OCI-LY3 (cell line): ENCODE measurements around the gene SNTG2.

ENCODE experiments used
- H2AFZ ChIP-seq: fragments of 200-600, 300-600 bp; shearing (Covaris generic); 2 replicates; pipeline ENCODE4 v1.6.0; 2014; ENCODE audit warnings: antibody characterized with exemption, low read depth, low read length
- H3K27ac ChIP-seq: fragments of 200-600, 300-600 bp; sonication (generic); 2 replicates; pipeline ENCODE4 v1.5.1; 2014; ENCODE audit warnings: mild to moderate bottlenecking, low read length, moderate library complexity, mixed read lengths
- H3K27me3 ChIP-seq: fragments of 200-600, 300-600 bp; sonication (generic); 2 replicates; pipeline ENCODE4 v1.6.1; 2014; ENCODE audit warnings: low read depth, low read length, mixed read lengths
- H3K36me3 ChIP-seq: fragments of 200-600, 300-600 bp; sonication (generic); replicated peaks from 2 replicates; pipeline ENCODE3; 2014; ENCODE audit warnings: low read depth, low read length, mixed read lengths
- H3K4me1 ChIP-seq: fragments of 300-600, 200-600 bp; sonication (generic); 2 replicates; pipeline ENCODE4 v1.6.1; 2014; ENCODE audit warnings: low read length, mixed read lengths
- H3K4me2 ChIP-seq: fragments of 200-600, 300-600 bp; sonication (generic); 2 replicates; pipeline ENCODE4 v1.6.1; 2014; ENCODE audit warnings: low read length, mixed read lengths
- H3K4me3 ChIP-seq: fragments of 300-600, 200-600 bp; sonication (generic); 2 replicates; pipeline ENCODE4 v1.5.1; 2014; ENCODE audit warnings: antibody characterized with exemption, mild to moderate bottlenecking, low read length, moderate library complexity
- H3K79me2 ChIP-seq: fragments of 300-600, 200-600 bp; shearing (Covaris generic); 2 replicates; pipeline ENCODE4 v1.6.1; 2014; ENCODE audit warnings: mild to moderate bottlenecking, low read length, mixed read lengths
- H3K9ac ChIP-seq: fragments of 300-600, 200-600 bp; shearing (Covaris generic); 2 replicates; pipeline ENCODE4 v1.6.0; 2014; ENCODE audit warnings: mild to moderate bottlenecking, low read length, moderate library complexity
- H3K9me3 ChIP-seq: fragments of 200-600, 300-600 bp; shearing (Covaris generic); 2 replicates; pipeline ENCODE4 v1.6.1; 2014; ENCODE audit warnings: low read length, mixed read lengths; ENCODE audit not compliant: insufficient read depth
- H4K20me1 ChIP-seq: fragments of 200-600, 300-600 bp; sonication (generic); 2 replicates; pipeline ENCODE4 v1.6.1; 2016; ENCODE audit warnings: low read length, mixed read lengths; ENCODE audit not compliant: insufficient read depth
- EZH2phosphoT487 ChIP-seq: fragments of 200-600 bp; shearing (Covaris generic); IDR thresholded peaks from 2 replicates; pipeline ENCODE4 v1.6.1; 2018; ENCODE audit warnings: antibody characterized with exemption, mixed run types, low read depth
- TF ChIP-seq, protein P1 (sequence below): fragments of 200-600, 300-600 bp; sonication (generic); IDR thresholded peaks from 2 replicates; pipeline ENCODE4 v1.5.1; 2014; ENCODE audit warnings: antibody characterized with exemption, low read length, low read depth

Gene SNTG2

DNA sequence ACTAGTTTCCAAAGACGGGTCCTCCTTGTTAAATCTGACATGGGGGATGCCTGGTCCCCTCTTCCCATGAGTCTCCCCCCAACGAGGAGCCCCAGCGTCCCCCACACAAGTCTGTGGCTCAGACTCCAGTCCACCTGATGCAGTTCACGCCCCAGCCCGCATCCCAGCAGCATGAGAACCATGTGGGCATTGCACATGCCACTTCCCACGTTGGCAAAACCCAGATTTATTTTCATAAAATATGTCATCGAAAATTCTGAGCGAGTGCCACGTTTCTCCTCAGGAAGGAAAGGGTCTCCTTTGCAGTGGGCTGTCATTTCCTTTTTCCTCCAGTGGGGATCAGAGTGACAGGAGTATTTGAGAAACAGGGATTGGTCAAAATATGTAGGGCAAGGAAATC lies 417.0 kb downstream of the SNTG2 start:
- no peak overlapping the region for H3K4me2 ChIP-seq
- H3K9me3 ChIP-seq, result no peaks in the 10 kb centered on the region
- H4K20me1 ChIP-seq, result no peaks in the 10 kb centered on the region
- H3K79me2 ChIP-seq, result no peaks in the 10 kb centered on the region
- H2AFZ ChIP-seq, result no peak overlapping the region
- no peaks in the 10 kb centered on the region for H3K36me3 ChIP-seq
- no peak overlapping the region for H3K9ac ChIP-seq
- no peak for TF ChIP-seq EZH2phosphoT487
- TF ChIP-seq, protein P1, sequence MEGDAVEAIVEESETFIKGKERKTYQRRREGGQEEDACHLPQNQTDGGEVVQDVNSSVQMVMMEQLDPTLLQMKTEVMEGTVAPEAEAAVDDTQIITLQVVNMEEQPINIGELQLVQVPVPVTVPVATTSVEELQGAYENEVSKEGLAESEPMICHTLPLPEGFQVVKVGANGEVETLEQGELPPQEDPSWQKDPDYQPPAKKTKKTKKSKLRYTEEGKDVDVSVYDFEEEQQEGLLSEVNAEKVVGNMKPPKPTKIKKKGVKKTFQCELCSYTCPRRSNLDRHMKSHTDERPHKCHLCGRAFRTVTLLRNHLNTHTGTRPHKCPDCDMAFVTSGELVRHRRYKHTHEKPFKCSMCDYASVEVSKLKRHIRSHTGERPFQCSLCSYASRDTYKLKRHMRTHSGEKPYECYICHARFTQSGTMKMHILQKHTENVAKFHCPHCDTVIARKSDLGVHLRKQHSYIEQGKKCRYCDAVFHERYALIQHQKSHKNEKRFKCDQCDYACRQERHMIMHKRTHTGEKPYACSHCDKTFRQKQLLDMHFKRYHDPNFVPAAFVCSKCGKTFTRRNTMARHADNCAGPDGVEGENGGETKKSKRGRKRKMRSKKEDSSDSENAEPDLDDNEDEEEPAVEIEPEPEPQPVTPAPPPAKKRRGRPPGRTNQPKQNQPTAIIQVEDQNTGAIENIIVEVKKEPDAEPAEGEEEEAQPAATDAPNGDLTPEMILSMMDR, result no peak
- no peaks in the 10 kb centered on the region for H3K4me1 ChIP-seq
- H3K27me3 ChIP-seq, result peaks cover 19% of the 10 kb centered on the region
- no peak overlapping the region for H3K4me3 ChIP-seq
- H3K27ac ChIP-seq, result no peak overlapping the region

DNA sequence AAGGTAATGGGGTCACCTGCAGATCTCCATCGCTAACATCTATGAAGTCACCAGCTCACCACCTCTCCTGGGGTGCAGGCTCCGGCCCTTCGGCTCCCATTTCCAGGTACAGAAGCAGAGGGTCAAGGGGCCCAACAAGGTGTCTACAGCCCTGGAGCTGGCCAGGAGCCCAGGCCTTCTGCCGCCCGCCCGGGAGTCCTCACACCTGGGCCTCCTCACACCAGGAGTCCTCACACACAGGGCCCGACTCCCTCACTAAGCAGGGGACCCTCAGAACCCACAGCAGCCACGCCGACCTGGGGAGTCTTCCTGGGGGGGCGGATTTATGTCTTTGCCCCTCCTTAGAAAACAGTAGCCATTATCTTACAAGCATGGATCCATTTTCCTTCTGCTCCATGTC lies 419.3 kb downstream of the SNTG2 start:
- Histone ChIP-seq H3K9me3 (no peaks in the 10 kb centered on the region), H3K4me3 (no peak overlapping the region), H4K20me1 (no peaks in the 10 kb centered on the region), H3K36me3 (no peaks in the 10 kb centered on the region), H3K27me3 (peaks cover 27% of the 10 kb centered on the region), H3K4me2 (no peak overlapping the region), H2AFZ (no peak overlapping the region), H3K4me1 (no peaks in the 10 kb centered on the region), H3K27ac (no peak overlapping the region), H3K9ac (no peak overlapping the region), H3K79me2 (no peaks in the 10 kb centered on the region)
- TF ChIP-seq, protein P1, result no peak
- no peak for TF ChIP-seq EZH2phosphoT487

DNA sequence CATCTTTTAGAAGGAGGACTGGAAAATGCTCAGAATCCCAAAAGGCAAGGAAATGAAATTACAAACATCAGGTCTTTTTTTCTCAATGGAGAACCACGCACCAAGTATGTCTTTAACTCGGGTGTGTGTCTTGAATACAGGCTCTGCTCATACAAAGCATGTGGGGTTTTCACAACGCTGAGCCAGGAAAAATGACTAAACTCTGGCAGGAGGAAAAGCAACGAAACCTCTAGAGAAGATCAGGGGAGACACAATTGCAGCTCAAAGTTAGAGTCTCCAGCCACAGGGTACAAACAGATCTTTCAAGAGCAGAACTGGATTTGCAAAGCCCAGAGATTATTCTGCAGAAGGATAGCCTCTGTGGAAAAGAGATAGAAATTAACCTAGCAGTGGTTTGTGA lies 419.8 kb downstream of the SNTG2 start:
- Histone ChIP-seq H2AFZ (no peak overlapping the region), H3K27ac (no peak overlapping the region), H3K27me3 (peaks cover 27% of the 10 kb centered on the region), H3K4me2 (no peak overlapping the region), H3K4me3 (no peak overlapping the region), H3K9ac (no peak overlapping the region), H3K4me1 (no peaks in the 10 kb centered on the region), H4K20me1 (no peaks in the 10 kb centered on the region), H3K36me3 (no peaks in the 10 kb centered on the region), H3K9me3 (no peaks in the 10 kb centered on the region), H3K79me2 (no peaks in the 10 kb centered on the region)
- TF ChIP-seq, protein P1, result no peak
- no peak for TF ChIP-seq EZH2phosphoT487

DNA sequence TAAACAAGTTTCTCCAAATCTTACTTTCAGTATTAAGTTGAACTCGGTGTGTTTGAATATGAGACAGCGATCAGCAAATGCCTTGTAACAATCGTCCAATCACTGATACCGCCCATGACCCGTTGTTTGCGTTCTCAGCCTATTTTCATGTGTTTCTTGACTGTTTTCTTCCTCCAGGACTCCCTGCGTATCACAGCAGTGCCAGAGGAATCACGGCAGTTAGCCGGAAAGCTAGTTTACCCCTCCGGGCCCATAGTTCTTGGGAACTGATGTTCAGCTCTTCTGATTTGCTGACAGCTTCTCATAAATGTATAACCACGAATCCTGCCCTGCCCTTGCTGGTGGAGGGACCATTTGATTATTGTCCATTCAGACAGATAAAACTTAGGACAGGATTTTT lies 420.4 kb downstream of the SNTG2 start:
- no peak for TF ChIP-seq EZH2phosphoT487
- TF ChIP-seq, protein P1, result no peak
- Histone ChIP-seq H3K36me3 (no peaks in the 10 kb centered on the region), H3K4me2 (no peak overlapping the region)

More for the DNA sequence above, 420.4 kb downstream of the SNTG2 start:
- H2AFZ ChIP-seq, result no peak overlapping the region
- no peaks in the 10 kb centered on the region for H3K4me1 ChIP-seq
- no peak overlapping the region for H3K27ac ChIP-seq
- H3K79me2 ChIP-seq, result no peaks in the 10 kb centered on the region
- H3K9ac ChIP-seq, result no peak overlapping the region
- H3K9me3 ChIP-seq, result no peaks in the 10 kb centered on the region
- H3K27me3 ChIP-seq, result peaks cover 27% of the 10 kb centered on the region
- no peaks in the 10 kb centered on the region for H4K20me1 ChIP-seq
- H3K4me3 ChIP-seq, result no peak overlapping the region
